HepG2 (cell line): Measurements from ENCODE around the gene PARN. TPM values are rescaled to one million over a fixed set of nuclear protein-coding genes. Genes with fewer than 3 reads are reported as not detected.

Experiments used
- ATAC-seq: fragments of 200-7000 bp; cut with Tn5 transposase; 3 replicates; pipeline ENCODE4 v1.9.1; 2020; ENCODE audit warnings: mild to moderate bottlenecking, moderate library complexity
- BruUV-seq: library from RNA; stranded (reverse); fragments of 400-500 nt; replicated peaks from 2 replicates; lab custom pipeline; 2021; lab: Mats Ljungman, UMichigan
- CTCF ChIA-PET: fragments of 300-600 bp; formaldehyde crosslinking; extraction: SDS; loops from one replicate; lab custom pipeline; 2021; ENCODE audit warnings: low total read pairs, inconsistent platforms, low intra/inter-chr PET ratio; lab: Yijun Ruan, JAX
- POLR2A ChIA-PET: fragments of 350-600 bp; sonication (Branson Sonifier 250); formaldehyde crosslinking; loops from one replicate; lab custom pipeline; 2020; ENCODE audit warnings: antibody characterized with exemption, inconsistent platforms; lab: Yijun Ruan, JAX
- DNase-seq: peaks from one replicate; pipeline ENCODE4 v3.0.0-alpha.2; 2015; ENCODE audit warnings: low spot score
- FAIRE-seq: peaks from 3 replicates; lab custom pipeline; 2011; peaks lifted over from hg19 to GRCh38; lab: Jason Lieb, UNC
- H2AFZ ChIP-seq: one replicate; pipeline ENCODE4 v1.6.1; 2011; ENCODE audit warnings: low read length, inconsistent platforms
- H3K27ac ChIP-seq: fragments of 300-600 bp; 3 replicates; pipeline ENCODE4 v1.8.0; 2011; ENCODE audit warnings: mixed run types, mild to moderate bottlenecking, mixed read lengths, low read length, inconsistent platforms; ENCODE audit not compliant: insufficient read depth; ENCODE audit errors: extremely low read length
- H3K27me3 ChIP-seq, 2 experiments: fragments of 200-600 bp in 1 of 2; 2 replicates in 1 of 2; 3 replicates in 1 of 2; pipeline versions ENCODE4 v1.6.0 to v1.8.0; 2011; ENCODE audit warnings: low read length in 2 of 2, mild to moderate bottlenecking in 2 of 2, moderate library complexity in 2 of 2, inconsistent platforms in 1 of 2; ENCODE audit not compliant: insufficient read depth in 2 of 2, control insufficient read depth in 1 of 2
- H3K36me3 ChIP-seq, 2 experiments: fragments of 200-600 bp in 1 of 2; replicated peaks in 1 of 2; 2 replicates in 1 of 2; 3 replicates in 1 of 2; pipeline versions ENCODE4 v1.5.1 to v1.8.0; 2011; ENCODE audit warnings: low read length in 2 of 2, inconsistent platforms in 1 of 2; ENCODE audit not compliant: insufficient read depth in 2 of 2, control insufficient read depth in 1 of 2
- H3K4me1 ChIP-seq: 2 replicates; pipeline ENCODE4 v1.5.1; 2012; ENCODE audit warnings: low read length, inconsistent platforms; ENCODE audit not compliant: insufficient read depth
- H3K4me2 ChIP-seq: 2 replicates; pipeline ENCODE4 v1.6.0; 2011; ENCODE audit warnings: low read depth, low read length, inconsistent platforms
- H3K4me3 ChIP-seq, 3 experiments: fragments of 200-600 bp in 1 of 3; sonication (generic), shearing (Covaris generic) in 1 of 3; replicated peaks in 1 of 3; 2 replicates each; pipeline ENCODE4 v1.5.1; 2011 to 2016; ENCODE audit warnings: low read length in 3 of 3, inconsistent platforms in 2 of 3, low read depth in 2 of 3, mild to moderate bottlenecking in 2 of 3, control low read depth in 1 of 3, mixed read lengths in 1 of 3; ENCODE audit not compliant: insufficient read depth in 1 of 3
- H3K79me2 ChIP-seq: one replicate; pipeline ENCODE4 v1.6.1; 2011; ENCODE audit warnings: low read length, inconsistent platforms; ENCODE audit not compliant: insufficient read depth
- H3K9ac ChIP-seq: 2 replicates; pipeline ENCODE4 v1.6.0; 2011; ENCODE audit warnings: mild to moderate bottlenecking, low read depth, low read length, inconsistent platforms; ENCODE audit not compliant: insufficient read depth
- H3K9me3 ChIP-seq: 2 replicates; pipeline ENCODE4 v1.5.1; 2012; ENCODE audit warnings: mild to moderate bottlenecking, low read length
- H4K20me1 ChIP-seq: 2 replicates; pipeline ENCODE4 v1.6.0; 2011; ENCODE audit warnings: inconsistent platforms, mild to moderate bottlenecking, low read length, moderate library complexity; ENCODE audit not compliant: insufficient read depth
- FOXK2 ChIP-seq: fragments of 450-650 bp; IDR thresholded peaks from 2 replicates; pipeline ENCODE4 v1.6.1; 2016
- FOXP1 ChIP-seq, 2 experiments: fragments of 450-650 bp in 1 of 2; IDR thresholded peaks; 2 replicates each; pipeline ENCODE4 v1.6.1; 2017 to 2018; ENCODE audit warnings: antibody characterized with exemption in 1 of 2
- HOXD1 ChIP-seq: sonication (generic); formaldehyde crosslinking; IDR thresholded peaks from 2 replicates; pipeline ENCODE4 v1.5.0; 2020; ENCODE audit warnings: missing genetic modification reagents
- KLF12 ChIP-seq: sonication (generic); formaldehyde crosslinking; IDR thresholded peaks from 2 replicates; pipeline ENCODE4 v1.4.0; 2020; ENCODE audit warnings: missing genetic modification reagents, borderline replicate concordance
- MIER3 ChIP-seq: IDR thresholded peaks from 2 replicates; pipeline ENCODE4 v1.6.1; 2016; ENCODE audit warnings: missing compliant biosample characterization, borderline replicate concordance
- NKX3-1 ChIP-seq: sonication (generic); formaldehyde crosslinking; IDR thresholded peaks from 2 replicates; pipeline ENCODE4 v1.5.0; 2020; ENCODE audit warnings: missing genetic modification reagents
- RBAK ChIP-seq: sonication (generic); formaldehyde crosslinking; IDR thresholded peaks from 2 replicates; pipeline ENCODE4 v1.5.1; 2020; ENCODE audit warnings: mild to moderate bottlenecking, missing genetic modification reagents
- SAFB2 ChIP-seq: sonication (generic); formaldehyde crosslinking; IDR thresholded peaks from 2 replicates; pipeline ENCODE4 v1.5.1; 2020; ENCODE audit warnings: missing genetic modification reagents, low read depth, mild to moderate bottlenecking, borderline replicate concordance
- XBP1 ChIP-seq: sonication (generic); formaldehyde crosslinking; IDR thresholded peaks from 2 replicates; pipeline ENCODE4 v1.5.0; 2020; ENCODE audit warnings: missing genetic modification reagents
- ZFP37 ChIP-seq: sonication (generic); formaldehyde crosslinking; IDR thresholded peaks from 2 replicates; pipeline ENCODE4 v1.4.0; 2020; ENCODE audit warnings: missing genetic modification reagents, borderline replicate concordance
- ZFP90 ChIP-seq: sonication (generic); formaldehyde crosslinking; IDR thresholded peaks from 2 replicates; pipeline ENCODE4 v1.8.0; 2022; ENCODE audit warnings: missing genetic modification reagents, mild to moderate bottlenecking, inconsistent platforms, borderline replicate concordance
- ZMYM4 ChIP-seq: sonication (generic); formaldehyde crosslinking; IDR thresholded peaks from 2 replicates; pipeline ENCODE4 v1.8.1; 2023; ENCODE audit warnings: mild to moderate bottlenecking, missing genetic modification reagents
- ZNF138 ChIP-seq: sonication (generic); formaldehyde crosslinking; IDR thresholded peaks from 2 replicates; pipeline ENCODE4 v1.5.0; 2020; ENCODE audit warnings: mild to moderate bottlenecking, low read depth, missing genetic modification reagents
- ZNF207 ChIP-seq: fragments of 450-650 bp; IDR thresholded peaks from 2 replicates; pipeline ENCODE4 v1.6.1; 2016; ENCODE audit warnings: antibody characterized with exemption, borderline replicate concordance
- WGBS: methylation state at CpG from one replicate; pipeline ENCODE4 v1.1.6; 2017; ENCODE audit warnings: low lambda C conversion rate; 5-methylcytosine and 5-hydroxymethylcytosine counted together
- in situ Hi-C: cut with HindIII; loops from 2 replicates; pipeline ENCODE4 v1.10.0; 2017; ENCODE audit warnings: low pct_unique_long_range_greater_than_20kb; ENCODE audit not compliant: extremely low pct_ligation_motif_present
- intact Hi-C: fragments of 100-400 bp; cut with micrococcal nuclease; formaldehyde crosslinking; loops from one replicate; pipeline ENCODE4 v1.10.0; 2022; ENCODE audit not compliant: unreplicated experiment
- polyA plus RNA-seq, 8 experiments: library from polyadenylated mRNA; depleted of rRNA in 3 of 8; stranded (reverse) in 7 of 8; unstranded in 1 of 8; fragments of >200 nt; fragmentation: Illumina TruSeq in 4 of 8; extraction: Trizol in 4 of 8; gene quantifications; 2 replicates each; pipeline versions ENCODE4 v1.2.1 to v1.2.3, GENCODE V29; 2011 to 2016; ENCODE audit warnings: low read depth in 4 of 8, missing spikeins in 1 of 8, mixed read lengths in 1 of 8; ENCODE audit not compliant: insufficient read depth in 1 of 8
- total RNA-seq, 5 experiments: library from RNA; depleted of rRNA; stranded (reverse); fragments of >200 nt; fragmentation: Illumina TruSeq; extraction: Trizol; gene quantifications; 2 replicates each; pipeline ENCODE4 v1.2.3, GENCODE V29; 2016; ENCODE audit warnings: low read depth in 1 of 5
- TF ChIP-seq, protein P1 (sequence below): sonication (generic); formaldehyde crosslinking; IDR thresholded peaks from 2 replicates; pipeline ENCODE4 v1.8.1; 2022; ENCODE audit warnings: low read depth, mild to moderate bottlenecking, missing genetic modification reagents
- TF ChIP-seq, protein P2 (sequence below): sonication (generic); formaldehyde crosslinking; IDR thresholded peaks from 2 replicates; pipeline ENCODE4 v1.8.0; 2022; ENCODE audit warnings: missing genetic modification reagents, mild to moderate bottlenecking, moderate library complexity, borderline replicate concordance
- TF ChIP-seq, protein P3 (sequence below): IDR thresholded peaks from 2 replicates; pipeline ENCODE4 v1.6.1; 2016

PARN gene
- total and polyA plus RNA-seq, 2 of the 13 experiments (the other 11 are each of a cell fraction or from before 2014, with no cell fraction given) = 13.3 to 47.6 TPM

DNA sequence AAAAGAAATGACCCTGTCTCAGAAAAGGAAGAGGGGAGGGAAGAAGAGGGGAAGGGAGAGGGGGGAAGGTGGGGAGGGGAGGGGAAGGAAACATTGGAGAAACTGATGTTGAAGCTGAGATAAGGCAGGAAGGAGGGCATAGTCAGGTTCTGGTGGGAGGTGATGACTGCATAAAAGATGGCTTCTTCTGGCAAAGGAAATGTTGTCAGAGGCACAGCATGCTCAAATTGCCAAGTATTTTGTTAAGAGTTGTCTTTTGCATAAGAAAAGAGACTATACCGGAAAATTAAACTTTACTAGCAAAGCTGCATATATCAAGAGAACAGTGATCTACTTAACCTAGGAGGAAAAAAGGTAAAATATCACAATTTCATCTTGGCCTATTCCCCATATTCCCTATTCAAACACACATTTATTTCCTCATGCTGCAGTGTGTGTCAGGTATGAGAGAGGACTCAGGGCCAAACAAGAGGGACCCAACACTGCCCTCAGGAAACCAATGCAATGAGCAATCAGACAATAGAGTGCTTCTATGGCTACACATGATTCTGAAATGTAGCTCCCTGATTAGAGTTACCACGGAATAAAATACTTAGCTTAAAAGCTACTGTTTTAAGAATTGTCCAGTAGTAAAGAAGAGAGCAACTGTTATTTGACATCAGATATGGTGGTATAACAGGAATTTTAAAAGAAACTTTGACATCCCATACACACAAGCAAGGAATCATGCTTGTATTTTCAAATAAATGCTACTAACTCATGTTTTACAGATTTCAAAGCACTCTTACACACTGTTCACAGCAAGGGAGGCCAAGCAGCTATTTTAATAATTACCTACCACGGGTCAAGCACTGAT is 80.9 kb downstream of the PARN start (continued):
- TF ChIP-seq FOXK2 = no peak
- no peak for TF ChIP-seq ZNF207
- TF ChIP-seq KLF12 = no peak

DNA sequence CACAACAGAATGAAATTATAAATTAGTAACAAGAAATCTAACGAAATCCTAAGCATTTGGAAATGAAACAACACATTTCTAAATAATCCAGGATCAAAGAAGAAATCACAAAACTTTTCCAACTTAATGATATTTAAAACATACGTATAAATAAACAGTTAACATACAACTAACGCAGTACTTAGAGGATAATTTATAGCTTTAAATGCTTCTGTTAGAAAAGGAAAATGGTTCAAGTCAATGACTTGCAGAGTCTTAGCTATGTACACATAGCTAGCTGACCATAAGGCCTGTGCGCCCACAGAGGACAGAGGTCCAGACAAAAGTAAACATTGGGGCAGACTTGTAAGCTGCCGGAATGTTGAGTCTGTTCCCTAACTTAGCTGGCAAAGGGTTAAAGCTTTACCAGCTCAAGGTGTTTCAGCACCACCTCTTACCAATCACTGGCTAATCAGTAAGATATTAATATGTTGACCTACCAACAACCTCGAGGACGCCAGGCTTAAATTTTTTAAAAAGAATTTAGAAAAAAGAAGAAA is 84.6 kb downstream of the PARN start:
- Histone ChIP-seq H3K27ac (peak overlapping the region; percentile 70), H3K4me1 (peaks cover 57% of the 10 kb centered on the region), H3K36me3 (peaks cover 0 to 11% of the 10 kb centered on the region in 2 experiments; a peak in 3 of 5 replicates), H4K20me1 (no peaks in the 10 kb centered on the region), H3K9ac (no peak overlapping the region), H3K4me2 (peak overlapping the region; percentile 62), H3K4me3 (peak overlapping the region in 2 of 3 experiments; percentile 26 to 29; a peak in 3 of 6 replicates), H3K79me2 (peaks cover 5% of the 10 kb centered on the region), H2AFZ (no peak overlapping the region), H3K9me3 (no peaks in the 10 kb centered on the region), H3K27me3 (no peaks in the 10 kb centered on the region)
- peak; percentile 95 for FAIRE-seq
- CTCF ChIA-PET = no interaction called here
- DNase-seq = peak; percentile 95
- 5% methylated on average over 7 of the region's 7 CpGs for WGBS
- POLR2A ChIA-PET = interaction anchor here (0.8 to 2.0 kb wide), 10 partner anchors 18 to 260 kb away, joined by 3 to 21 read pairs (median 4); partner anchors contain the start of gene PARN
- intact Hi-C loops = loop anchor here (1.0 kb wide), 1 partner anchor 17 kb away; no protein-coding TSS in a partner anchor
- in situ Hi-C loops = no loop called here
- ATAC-seq = peak; percentile 95
- no TSS peak for BruUV-seq
- TF ChIP-seq NKX3-1 (CRISPR knock-in tag) (peak; percentile 76; the same call in 1 of the 2 replicates), ZFP37 (CRISPR knock-in tag) (no peak), XBP1 (CRISPR knock-in tag) (no peak), SAFB2 (CRISPR knock-in tag) (no peak), MIER3 (peak; percentile 76), RBAK (peak; percentile 81), ZNF138 (CRISPR knock-in tag) (no peak), FOXP1 (IDR thresholded peaks at IDR 0.05) (no peak), FOXP1 (CRISPR knock-in tag; IDR thresholded peaks at IDR 0.05) (peak; percentile 92), ZFP90 (CRISPR knock-in tag) (peak; percentile 99), ZMYM4 (CRISPR knock-in tag) (peak; percentile 91), HOXD1 (CRISPR knock-in tag) (0 out of 2 replicates have a peak, but pooled peaks have one; percentile 47)
- TF ChIP-seq, protein P1, sequence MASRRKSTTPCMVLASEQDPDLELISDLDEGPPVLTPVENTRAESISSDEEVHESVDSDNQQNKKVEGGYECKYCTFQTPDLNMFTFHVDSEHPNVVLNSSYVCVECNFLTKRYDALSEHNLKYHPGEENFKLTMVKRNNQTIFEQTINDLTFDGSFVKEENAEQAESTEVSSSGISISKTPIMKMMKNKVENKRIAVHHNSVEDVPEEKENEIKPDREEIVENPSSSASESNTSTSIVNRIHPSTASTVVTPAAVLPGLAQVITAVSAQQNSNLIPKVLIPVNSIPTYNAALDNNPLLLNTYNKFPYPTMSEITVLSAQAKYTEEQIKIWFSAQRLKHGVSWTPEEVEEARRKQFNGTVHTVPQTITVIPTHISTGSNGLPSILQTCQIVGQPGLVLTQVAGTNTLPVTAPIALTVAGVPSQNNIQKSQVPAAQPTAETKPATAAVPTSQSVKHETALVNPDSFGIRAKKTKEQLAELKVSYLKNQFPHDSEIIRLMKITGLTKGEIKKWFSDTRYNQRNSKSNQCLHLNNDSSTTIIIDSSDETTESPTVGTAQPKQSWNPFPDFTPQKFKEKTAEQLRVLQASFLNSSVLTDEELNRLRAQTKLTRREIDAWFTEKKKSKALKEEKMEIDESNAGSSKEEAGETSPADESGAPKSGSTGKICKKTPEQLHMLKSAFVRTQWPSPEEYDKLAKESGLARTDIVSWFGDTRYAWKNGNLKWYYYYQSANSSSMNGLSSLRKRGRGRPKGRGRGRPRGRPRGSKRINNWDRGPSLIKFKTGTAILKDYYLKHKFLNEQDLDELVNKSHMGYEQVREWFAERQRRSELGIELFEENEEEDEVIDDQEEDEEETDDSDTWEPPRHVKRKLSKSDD (CRISPR knock-in tag) = 0 out of 2 replicates have a peak, but pooled peaks have one; percentile 59
- TF ChIP-seq, protein P2, sequence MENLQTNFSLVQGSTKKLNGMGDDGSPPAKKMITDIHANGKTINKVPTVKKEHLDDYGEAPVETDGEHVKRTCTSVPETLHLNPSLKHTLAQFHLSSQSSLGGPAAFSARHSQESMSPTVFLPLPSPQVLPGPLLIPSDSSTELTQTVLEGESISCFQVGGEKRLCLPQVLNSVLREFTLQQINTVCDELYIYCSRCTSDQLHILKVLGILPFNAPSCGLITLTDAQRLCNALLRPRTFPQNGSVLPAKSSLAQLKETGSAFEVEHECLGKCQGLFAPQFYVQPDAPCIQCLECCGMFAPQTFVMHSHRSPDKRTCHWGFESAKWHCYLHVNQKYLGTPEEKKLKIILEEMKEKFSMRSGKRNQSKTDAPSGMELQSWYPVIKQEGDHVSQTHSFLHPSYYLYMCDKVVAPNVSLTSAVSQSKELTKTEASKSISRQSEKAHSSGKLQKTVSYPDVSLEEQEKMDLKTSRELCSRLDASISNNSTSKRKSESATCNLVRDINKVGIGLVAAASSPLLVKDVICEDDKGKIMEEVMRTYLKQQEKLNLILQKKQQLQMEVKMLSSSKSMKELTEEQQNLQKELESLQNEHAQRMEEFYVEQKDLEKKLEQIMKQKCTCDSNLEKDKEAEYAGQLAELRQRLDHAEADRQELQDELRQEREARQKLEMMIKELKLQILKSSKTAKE (CRISPR knock-in tag) = peak; percentile 97
- TF ChIP-seq, protein P3, sequence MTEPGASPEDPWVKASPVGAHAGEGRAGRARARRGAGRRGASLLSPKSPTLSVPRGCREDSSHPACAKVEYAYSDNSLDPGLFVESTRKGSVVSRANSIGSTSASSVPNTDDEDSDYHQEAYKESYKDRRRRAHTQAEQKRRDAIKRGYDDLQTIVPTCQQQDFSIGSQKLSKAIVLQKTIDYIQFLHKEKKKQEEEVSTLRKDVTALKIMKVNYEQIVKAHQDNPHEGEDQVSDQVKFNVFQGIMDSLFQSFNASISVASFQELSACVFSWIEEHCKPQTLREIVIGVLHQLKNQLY = peak; percentile 91
